SK-N-SH (cell line): ENCODE measurements around the gene DLG2.
"Not testable (repeated sequence)": the region's sequence is repeated elsewhere in the genome, so short reads cannot be mapped to it uniquely, and the experiment has no call there.

ENCODE experiments used
- CTCF ChIP-seq: fragments of 200-600 bp; sonication (generic); IDR thresholded peaks from 2 replicates; pipeline ENCODE4 v1.6.1; 2017; ENCODE audit warnings: antibody characterized with exemption, mild to moderate bottlenecking, moderate library complexity
- MXI1 ChIP-seq: IDR thresholded peaks from 2 replicates; pipeline ENCODE4 v1.6.1; 2012; ENCODE audit warnings: mild to moderate bottlenecking, low read depth, low read length, improper control_type of control experiment
- NRF1 ChIP-seq: IDR thresholded peaks from 2 replicates; pipeline ENCODE4 v1.6.1; 2012; ENCODE audit warnings: low read depth, mild to moderate bottlenecking, low read length
- POLR2AphosphoS5 ChIP-seq: IDR thresholded peaks from 2 replicates; pipeline ENCODE4 v1.6.1; 2012; ENCODE audit warnings: low read depth, low read length
- RCOR1 ChIP-seq: fragments of 150-350 bp; IDR thresholded peaks from 2 replicates; pipeline ENCODE4 v1.6.1; 2017; ENCODE audit warnings: antibody characterized with exemption, low read length
- REST ChIP-seq: IDR thresholded peaks from 2 replicates; pipeline ENCODE4 v1.6.1; 2012; ENCODE audit warnings: mild to moderate bottlenecking, low read depth, low read length, moderate library complexity
- TF ChIP-seq, protein P1 (sequence below): fragments of 150-350 bp; IDR thresholded peaks from 2 replicates; pipeline ENCODE4 v1.6.1; 2017; ENCODE audit warnings: antibody characterized with exemption, low read length, low read depth, borderline replicate concordance

- not testable (repeated sequence) for TF ChIP-seq NRF1, MXI1, CTCF, POLR2AphosphoS5, REST, RCOR1
- TF ChIP-seq, protein P1, sequence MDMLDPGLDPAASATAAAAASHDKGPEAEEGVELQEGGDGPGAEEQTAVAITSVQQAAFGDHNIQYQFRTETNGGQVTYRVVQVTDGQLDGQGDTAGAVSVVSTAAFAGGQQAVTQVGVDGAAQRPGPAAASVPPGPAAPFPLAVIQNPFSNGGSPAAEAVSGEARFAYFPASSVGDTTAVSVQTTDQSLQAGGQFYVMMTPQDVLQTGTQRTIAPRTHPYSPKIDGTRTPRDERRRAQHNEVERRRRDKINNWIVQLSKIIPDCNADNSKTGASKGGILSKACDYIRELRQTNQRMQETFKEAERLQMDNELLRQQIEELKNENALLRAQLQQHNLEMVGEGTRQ, result not testable (repeated sequence)
These were observed 2039.3 kb downstream of the DLG2 start for GRCh38 chr11:83587797-83588196.
